GM10248 (cell line): Measurements from ENCODE around the gene BRCA2.

Experiments
- CTCF ChIA-PET: fragments of 300-600 bp; sonication (Branson Sonifier 250); formaldehyde crosslinking; extraction: SDS; loops from one replicate; lab custom pipeline; 2021; ENCODE audit warnings: antibody characterized with exemption; lab: Yijun Ruan, JAX
- POLR2A ChIA-PET: fragments of 350-650 bp; sonication (Branson Sonifier 250); formaldehyde crosslinking; extraction: SDS; loops from one replicate; lab custom pipeline; 2020; ENCODE audit warnings: antibody characterized with exemption; lab: Yijun Ruan, JAX
- DNase-seq: peaks from one replicate; pipeline ENCODE4 v3.0.0; 2012; ENCODE audit errors: extremely low spot score
- CTCF ChIP-seq: IDR thresholded peaks from 2 replicates; pipeline ENCODE4 v1.5.1; 2012; ENCODE audit warnings: mild to moderate bottlenecking, low read depth; ENCODE audit errors: extremely low read depth, missing control alignments, control extremely low read depth

BRCA2 gene

GRCh38 chr13:32417995-32418394, 102.7 kb downstream of the BRCA2 start:
- CTCF ChIA-PET = interaction anchor here (1.0 kb wide), 1 partner anchor 9 kb away, joined by 3 read pairs; no protein-coding TSS in a partner anchor
- POLR2A ChIA-PET = interaction anchor here (1.3 kb wide), 1 partner anchor 10 kb away, joined by 6 read pairs; the partner anchor contains the start of gene N4BP2L1
- DNase-seq = no peak
- no peak for TF ChIP-seq CTCF

- ChIA-PET CTCF (no interaction called here), POLR2A (no interaction called here)
- no peak for TF ChIP-seq CTCF
- DNase-seq = no peak
Measured at GRCh38 chr13:32419862-32420261, 104.6 kb downstream of the BRCA2 start.

- ChIA-PET CTCF (interaction anchor here (0.9 to 1.5 kb wide), 3 partner anchors 9 to 115 kb away, joined by 3 to 5 read pairs (median 3); no protein-coding TSS in a partner anchor), POLR2A (no interaction called here)
- no peak for TF ChIP-seq CTCF
- DNase-seq = no peak
Measured at GRCh38 chr13:32423592-32423991, 108.3 kb downstream of the BRCA2 start.

- POLR2A ChIA-PET = no interaction called here
Measured at GRCh38 chr13:32425158-32425557, 109.8 kb downstream of the BRCA2 start.

GRCh38 chr13:32426191-32426989, 111.1 kb downstream of the BRCA2 start:
- peak; percentile 75 for DNase-seq
- ChIA-PET CTCF (interaction anchor here (1.0 to 1.5 kb wide), 3 partner anchors 8 to 113 kb away, joined by 3 to 4 read pairs (median 3); no protein-coding TSS in a partner anchor), POLR2A (interaction anchor here (1.0 to 1.9 kb wide), 2 partner anchors 16 to 111 kb away, joined by 3 to 9 read pairs; partner anchors contain the start of genes BRCA2 and ZAR1L)
- no peak for TF ChIP-seq CTCF

More at GRCh38 chr13:32425158-32425557, 109.8 kb downstream of the BRCA2 start:
- no peak for DNase-seq
- no peak for TF ChIP-seq CTCF
- CTCF ChIA-PET = interaction anchor here (1.0 to 1.5 kb wide), 2 partner anchors 10 to 24 kb away, joined by 3 to 4 read pairs; no protein-coding TSS in a partner anchor

- TF ChIP-seq CTCF = no peak
- ChIA-PET POLR2A (interaction anchor here (0.6 to 1.9 kb wide), 4 partner anchors 9 to 144 kb away, joined by 3 to 9 read pairs (median 5); partner anchors contain the start of genes BRCA2 and ZAR1L), CTCF (interaction anchor here (0.8 to 3.4 kb wide), 7 partner anchors 9 to 112 kb away, joined by 3 to 25 read pairs (median 3); no protein-coding TSS in a partner anchor)
- DNase-seq = peak; percentile 48
Measured at GRCh38 chr13:32426990-32427851, 111.9 kb downstream of the BRCA2 start.
